ENCODE data around the gene CYSRT1.

CYSRT1 gene

DNA sequence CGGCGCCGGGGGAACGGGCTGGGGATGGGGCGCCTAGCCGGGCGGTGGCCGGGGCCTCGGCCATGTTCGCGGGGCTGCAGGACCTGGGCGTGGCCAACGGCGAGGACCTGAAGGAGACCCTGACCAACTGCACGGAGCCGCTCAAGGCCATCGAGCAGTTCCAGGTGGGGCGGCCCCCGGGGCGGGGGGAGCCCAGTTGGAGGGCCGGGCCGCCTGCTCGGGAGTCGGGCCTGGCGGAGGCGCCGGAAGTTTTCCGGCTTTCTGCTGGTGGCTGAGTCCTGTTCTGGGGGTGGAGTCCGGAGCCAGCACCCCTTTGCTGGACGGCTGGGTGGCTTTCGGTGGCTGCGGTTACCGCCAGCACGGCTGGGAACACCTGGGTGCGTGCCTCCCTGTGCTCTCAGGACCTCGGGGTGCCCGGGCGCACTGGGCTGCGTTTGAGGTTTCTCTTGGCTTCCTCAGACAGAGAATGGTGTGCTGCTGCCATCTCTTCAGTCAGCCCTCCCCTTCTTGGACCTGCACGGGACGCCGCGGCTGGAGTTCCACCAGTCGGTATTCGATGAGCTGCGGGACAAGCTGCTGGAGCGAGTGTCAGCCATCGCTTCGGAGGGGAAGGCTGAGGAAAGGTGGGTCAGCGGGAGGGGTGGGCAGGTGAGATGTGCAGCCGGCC is 30.6 kb downstream of the CYSRT1 start (continued):
- no peak for TF ChIP-seq ZBTB21 (tag by site-specific recombination; IDR thresholded peaks at IDR 0.05)
- TF ChIP-seq, protein P1, sequence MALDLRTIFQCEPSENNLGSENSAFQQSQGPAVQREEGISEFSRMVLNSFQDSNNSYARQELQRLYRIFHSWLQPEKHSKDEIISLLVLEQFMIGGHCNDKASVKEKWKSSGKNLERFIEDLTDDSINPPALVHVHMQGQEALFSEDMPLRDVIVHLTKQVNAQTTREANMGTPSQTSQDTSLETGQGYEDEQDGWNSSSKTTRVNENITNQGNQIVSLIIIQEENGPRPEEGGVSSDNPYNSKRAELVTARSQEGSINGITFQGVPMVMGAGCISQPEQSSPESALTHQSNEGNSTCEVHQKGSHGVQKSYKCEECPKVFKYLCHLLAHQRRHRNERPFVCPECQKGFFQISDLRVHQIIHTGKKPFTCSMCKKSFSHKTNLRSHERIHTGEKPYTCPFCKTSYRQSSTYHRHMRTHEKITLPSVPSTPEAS (tag by site-specific recombination; IDR thresholded peaks at IDR 0.05), result no peak
- TF ChIP-seq ZNF133 (tag by site-specific recombination; IDR thresholded peaks at IDR 0.05), result no peak
- 0 out of 2 replicates have a peak, but pooled peaks have one; percentile 19 for TF ChIP-seq WT1 (tag by site-specific recombination; IDR thresholded peaks at IDR 0.05)
- TF ChIP-seq ZNF610 (tag by site-specific recombination; IDR thresholded peaks at IDR 0.05; ENCODE audit: borderline replicate concordance), result no peak
- TF ChIP-seq ZNF529 (tag by site-specific recombination; IDR thresholded peaks at IDR 0.05; ENCODE audit: insufficient replicate concordance), result no peak
- no peak for TF ChIP-seq ZNF221 (tag by site-specific recombination; IDR thresholded peaks at IDR 0.05; ENCODE audit: borderline replicate concordance)
- TF ChIP-seq ZFP37 (tag by site-specific recombination; IDR thresholded peaks at IDR 0.05), result no peak
- TF ChIP-seq ZNF701 (tag by site-specific recombination; IDR thresholded peaks at IDR 0.05), result no peak
- TF ChIP-seq MZF1 (tag by site-specific recombination; IDR thresholded peaks at IDR 0.05; ENCODE audit: borderline replicate concordance), result no peak
- peak; percentile 59; the same call in 1 of the 2 replicates for TF ChIP-seq KLF7 (tag by site-specific recombination; IDR thresholded peaks at IDR 0.05; ENCODE audit: borderline replicate concordance)
- TF ChIP-seq ZNF112 (tag by site-specific recombination; IDR thresholded peaks at IDR 0.05), result no peak
- TF ChIP-seq ZNF660 (tag by site-specific recombination; IDR thresholded peaks at IDR 0.05), result no peak
- no peak for TF ChIP-seq RBAK (tag by site-specific recombination; IDR thresholded peaks at IDR 0.05)
- TF ChIP-seq ZNF174 (tag by site-specific recombination; IDR thresholded peaks at IDR 0.05), result no peak
- TF ChIP-seq, protein P2, sequence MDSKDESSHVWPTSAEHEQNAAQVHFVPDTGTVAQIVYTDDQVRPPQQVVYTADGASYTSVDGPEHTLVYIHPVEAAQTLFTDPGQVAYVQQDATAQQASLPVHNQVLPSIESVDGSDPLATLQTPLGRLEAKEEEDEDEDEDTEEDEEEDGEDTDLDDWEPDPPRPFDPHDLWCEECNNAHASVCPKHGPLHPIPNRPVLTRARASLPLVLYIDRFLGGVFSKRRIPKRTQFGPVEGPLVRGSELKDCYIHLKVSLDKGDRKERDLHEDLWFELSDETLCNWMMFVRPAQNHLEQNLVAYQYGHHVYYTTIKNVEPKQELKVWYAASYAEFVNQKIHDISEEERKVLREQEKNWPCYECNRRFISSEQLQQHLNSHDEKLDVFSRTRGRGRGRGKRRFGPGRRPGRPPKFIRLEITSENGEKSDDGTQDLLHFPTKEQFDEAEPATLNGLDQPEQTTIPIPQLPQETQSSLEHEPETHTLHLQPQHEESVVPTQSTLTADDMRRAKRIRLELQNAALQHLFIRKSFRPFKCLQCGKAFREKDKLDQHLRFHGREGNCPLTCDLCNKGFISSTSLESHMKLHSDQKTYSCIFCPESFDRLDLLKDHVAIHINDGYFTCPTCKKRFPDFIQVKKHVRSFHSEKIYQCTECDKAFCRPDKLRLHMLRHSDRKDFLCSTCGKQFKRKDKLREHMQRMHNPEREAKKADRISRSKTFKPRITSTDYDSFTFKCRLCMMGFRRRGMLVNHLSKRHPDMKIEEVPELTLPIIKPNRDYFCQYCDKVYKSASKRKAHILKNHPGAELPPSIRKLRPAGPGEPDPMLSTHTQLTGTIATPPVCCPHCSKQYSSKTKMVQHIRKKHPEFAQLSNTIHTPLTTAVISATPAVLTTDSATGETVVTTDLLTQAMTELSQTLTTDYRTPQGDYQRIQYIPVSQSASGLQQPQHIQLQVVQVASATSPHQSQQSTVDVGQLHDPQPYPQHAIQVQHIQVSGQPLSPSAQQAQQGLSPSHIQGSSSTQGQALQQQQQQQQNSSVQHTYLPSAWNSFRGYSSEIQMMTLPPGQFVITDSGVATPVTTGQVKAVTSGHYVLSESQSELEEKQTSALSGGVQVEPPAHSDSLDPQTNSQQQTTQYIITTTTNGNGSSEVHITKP (tag by site-specific recombination; IDR thresholded peaks at IDR 0.05), result peak; percentile 50
- TF ChIP-seq ZNF324 (tag by site-specific recombination; IDR thresholded peaks at IDR 0.05), result no peak
- TF ChIP-seq ZNF302 (tag by site-specific recombination; IDR thresholded peaks at IDR 0.05; ENCODE audit: low read depth), result no peak
- no peak for TF ChIP-seq ZNF785 (tag by site-specific recombination; IDR thresholded peaks at IDR 0.05)
- no peak for TF ChIP-seq ZNF202 (tag by site-specific recombination; IDR thresholded peaks at IDR 0.05; ENCODE audit: borderline replicate concordance)
- no peak for TF ChIP-seq ZNF24 (tag by site-specific recombination; IDR thresholded peaks at IDR 0.05)
- no peak for TF ChIP-seq ZFP41 (tag by site-specific recombination; IDR thresholded peaks at IDR 0.05; ENCODE audit: borderline replicate concordance)
- peak; percentile 98 for TF ChIP-seq ZNF335 (tag by site-specific recombination; conservative IDR thresholded peaks at IDR 0.05)
- no peak for TF ChIP-seq ZNF654 (tag by site-specific recombination; IDR thresholded peaks at IDR 0.05; ENCODE audit: low read depth)
- TF ChIP-seq ZNF600 (tag by site-specific recombination; IDR thresholded peaks at IDR 0.05), result peak; percentile 56; the same call in 1 of the 2 replicates
- no peak for TF ChIP-seq ZNF837 (tag by site-specific recombination; IDR thresholded peaks at IDR 0.05)
- TF ChIP-seq GLIS1 (tag by site-specific recombination; IDR thresholded peaks at IDR 0.05), result peak; percentile 39; the same call in 1 of the 2 replicates
- no peak for TF ChIP-seq BCL11B (tag by site-specific recombination; IDR thresholded peaks at IDR 0.05; ENCODE audit: low read depth)
- TF ChIP-seq KLF1 (tag by site-specific recombination; IDR thresholded peaks at IDR 0.05), result no peak
- TF ChIP-seq ZNF423 (tag by site-specific recombination; IDR thresholded peaks at IDR 0.05), result peak; percentile 55
- TF ChIP-seq, protein P3, sequence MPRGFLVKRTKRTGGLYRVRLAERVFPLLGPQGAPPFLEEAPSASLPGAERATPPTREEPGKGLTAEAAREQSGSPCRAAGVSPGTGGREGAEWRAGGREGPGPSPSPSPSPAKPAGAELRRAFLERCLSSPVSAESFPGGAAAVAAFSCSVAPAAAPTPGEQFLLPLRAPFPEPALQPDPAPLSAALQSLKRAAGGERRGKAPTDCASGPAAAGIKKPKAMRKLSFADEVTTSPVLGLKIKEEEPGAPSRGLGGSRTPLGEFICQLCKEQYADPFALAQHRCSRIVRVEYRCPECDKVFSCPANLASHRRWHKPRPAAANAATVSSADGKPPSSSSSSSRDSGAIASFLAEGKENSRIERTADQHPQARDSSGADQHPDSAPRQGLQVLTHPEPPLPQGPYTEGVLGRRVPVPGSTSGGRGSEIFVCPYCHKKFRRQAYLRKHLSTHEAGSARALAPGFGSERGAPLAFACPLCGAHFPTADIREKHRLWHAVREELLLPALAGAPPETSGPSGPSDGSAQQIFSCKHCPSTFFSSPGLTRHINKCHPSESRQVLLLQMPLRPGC (tag by site-specific recombination; IDR thresholded peaks at IDR 0.05), result no peak
- TF ChIP-seq ZNF544 (tag by site-specific recombination; IDR thresholded peaks at IDR 0.05), result no peak
- TF ChIP-seq ZNF549 (tag by site-specific recombination; IDR thresholded peaks at IDR 0.05), result no peak
- no peak for TF ChIP-seq ZNF391 (tag by site-specific recombination; IDR thresholded peaks at IDR 0.05; ENCODE audit: borderline replicate concordance, low read depth)
- no peak for TF ChIP-seq ZNF292 (tag by site-specific recombination; IDR thresholded peaks at IDR 0.05; ENCODE audit: borderline replicate concordance, low read depth)
- TF ChIP-seq ZNF214 (tag by site-specific recombination; IDR thresholded peaks at IDR 0.05; ENCODE audit: borderline replicate concordance), result no peak
- TF ChIP-seq ZNF311 (tag by site-specific recombination; IDR thresholded peaks at IDR 0.05; ENCODE audit: borderline replicate concordance), result no peak
